CD14-positive monocyte (primary cell): ENCODE measurements around the gene ARFIP2. TPM values are rescaled to one million over a fixed set of nuclear protein-coding genes. Genes with fewer than 3 reads are reported as not detected.
A peak's percentile ranks its signal among the peaks of the same experiment; 100 is the strongest.

Source experiments
- DNase-seq, 3 donors: peaks; one replicate each; pipeline ENCODE4 v3.0.0-alpha.2; 2011 to 2022
- H2AFZ ChIP-seq: 2 replicates; pipeline ENCODE4 v1.6.0; 2012; ENCODE audit warnings: mild to moderate bottlenecking, low read depth, low read length, inconsistent platforms; ENCODE audit not compliant: insufficient read depth, poor library complexity, severe bottlenecking
- H3K27ac ChIP-seq, 2 donors: 1 replicate in 1 of 2; 2 replicates in 1 of 2; pipeline ENCODE4 v1.5.1; 2012 to 2013; ENCODE audit warnings: low read length in 2 of 2, control low read depth in 1 of 2, inconsistent platforms in 1 of 2, low read depth in 1 of 2, mild to moderate bottlenecking in 1 of 2
- H3K27me3 ChIP-seq, 2 donors: one replicate each; pipeline versions ENCODE4 v1.6.0 to v1.6.1; 2011 to 2013; ENCODE audit warnings: low read length in 2 of 2; ENCODE audit not compliant: control insufficient read depth in 2 of 2, insufficient read depth in 2 of 2
- H3K36me3 ChIP-seq, 2 donors: replicated peaks in 1 of 2; 1 replicate in 1 of 2; 2 replicates in 1 of 2; pipeline versions ENCODE4 v1.5.1 to v1.6.1; 2012 to 2013; ENCODE audit warnings: low read length in 2 of 2, control low read depth in 1 of 2, inconsistent platforms in 1 of 2, mild to moderate bottlenecking in 1 of 2; ENCODE audit not compliant: insufficient read depth in 2 of 2, control insufficient read depth in 1 of 2
- H3K4me1 ChIP-seq, 2 donors: 1 replicate in 1 of 2; 2 replicates in 1 of 2; pipeline versions ENCODE4 v1.5.1 to v1.6.1; 2012 to 2013; ENCODE audit warnings: low read length in 2 of 2, control low read depth in 1 of 2, inconsistent platforms in 1 of 2, mild to moderate bottlenecking in 1 of 2, moderate library complexity in 1 of 2; ENCODE audit not compliant: insufficient read depth in 2 of 2, control insufficient read depth in 1 of 2
- H3K4me2 ChIP-seq: replicated peaks from 2 replicates; pipeline ENCODE3; 2012; ENCODE audit warnings: low read length, moderate library complexity, mild to moderate bottlenecking; ENCODE audit not compliant: poor library complexity, severe bottlenecking; ENCODE audit errors: extremely low read depth
- H3K4me3 ChIP-seq, 3 experiments: fragments of 200-600 bp in 1 of 3; sonication (generic) in 1 of 3; replicated peaks in 1 of 3; 1 replicate in 2 of 3; 2 replicates in 1 of 3; pipeline ENCODE4 v1.5.1; 2011 to 2013; ENCODE audit warnings: low read length in 3 of 3, mild to moderate bottlenecking in 3 of 3, control low read depth in 2 of 3, low read depth in 2 of 3, inconsistent platforms in 1 of 3, moderate library complexity in 1 of 3
- H3K79me2 ChIP-seq: 2 replicates; pipeline ENCODE4 v1.6.0; 2012; ENCODE audit warnings: mild to moderate bottlenecking, control low read depth, inconsistent platforms, low read length, moderate library complexity; ENCODE audit not compliant: insufficient read depth
- H3K9ac ChIP-seq: 2 replicates; pipeline ENCODE4 v1.6.0; 2017; ENCODE audit warnings: low read length, mild to moderate bottlenecking; ENCODE audit not compliant: insufficient read depth, poor library complexity, severe bottlenecking
- H3K9me3 ChIP-seq, 2 donors: replicated peaks in 1 of 2; 1 replicate in 1 of 2; 2 replicates in 1 of 2; pipeline versions ENCODE4 v1.5.1 to v1.6.1; 2012 to 2013; ENCODE audit warnings: low read length in 2 of 2, control low read depth in 1 of 2; ENCODE audit not compliant: control insufficient read depth in 1 of 2, insufficient read depth in 1 of 2
- H4K20me1 ChIP-seq: 2 replicates; pipeline ENCODE4 v1.6.0; 2012; ENCODE audit warnings: mild to moderate bottlenecking, low read length, control low read depth, moderate library complexity; ENCODE audit not compliant: insufficient read depth
- H3K27ac Mint-ChIP-seq, 7 donors: one replicate each; pipeline ENCODE4 v1.8.0; 2020; ENCODE audit warnings: mild to moderate bottlenecking in 7 of 7, mixed read lengths in 7 of 7, moderate library complexity in 6 of 7, inconsistent platforms in 2 of 7
- H3K27me3 Mint-ChIP-seq, 3 donors: one replicate each; pipeline ENCODE4 v1.8.0; 2021 to 2022; ENCODE audit warnings: low read depth in 3 of 3, mild to moderate bottlenecking in 3 of 3, mixed read lengths in 3 of 3, moderate library complexity in 3 of 3, inconsistent platforms in 1 of 3
- H3K36me3 Mint-ChIP-seq, 2 donors: one replicate each; pipeline ENCODE4 v1.8.0; 2020; ENCODE audit warnings: mixed read lengths in 2 of 2, inconsistent platforms in 1 of 2, mild to moderate bottlenecking in 1 of 2
- H3K4me1 Mint-ChIP-seq: one replicate; pipeline ENCODE4 v1.8.0; 2020; ENCODE audit warnings: mild to moderate bottlenecking, mixed read lengths
- H3K4me3 Mint-ChIP-seq, 2 donors: one replicate each; pipeline ENCODE4 v1.8.0; 2020; ENCODE audit warnings: mild to moderate bottlenecking in 2 of 2, mixed read lengths in 2 of 2, moderate library complexity in 1 of 2
- H3K9me3 Mint-ChIP-seq, 7 donors: one replicate each; pipeline ENCODE4 v1.8.0; 2020 to 2022; ENCODE audit warnings: mixed read lengths in 7 of 7, mild to moderate bottlenecking in 6 of 7, moderate library complexity in 6 of 7, inconsistent platforms in 2 of 7
- CTCF ChIP-seq: fragments of 200-600 bp; IDR thresholded peaks from one replicate; pipeline ENCODE4 v1.8.0; 2022; ENCODE audit warnings: antibody characterized with exemption, mild to moderate bottlenecking
- WGBS: methylation state at CpG from one replicate; pipeline ENCODE4 v1.1.5; 2013; ENCODE audit warnings: missing lambda C conversion rate; ENCODE audit not compliant: insufficient coverage; 5-methylcytosine and 5-hydroxymethylcytosine counted together
- intact Hi-C, 2 donors: fragments of 100-400 bp; cut with micrococcal nuclease; formaldehyde crosslinking; loops; one replicate each; pipeline versions ENCODE4 v1.15.0 to v1.15.1; 2023
- polyA plus RNA-seq, 3 donors: library from polyadenylated mRNA; depleted of rRNA in 1 of 3; unstranded in 2 of 3; stranded (reverse) in 1 of 3; fragments of 300-500 nt in 2 of 3; fragments of >200 nt in 1 of 3; fragmentation: Illumina TruSeq in 2 of 3; gene quantifications; 1 replicate in 2 of 3; 2 replicates in 1 of 3; pipeline ENCODE4 v1.2.3, GENCODE V29; 2012 to 2021

The ARFIP2 gene
- polyA plus RNA-seq, 3 donors, result 21.6 to 43.8 (median 27.2) TPM

- peaks cover 22 to 25% of the 10 kb centered on the region in 2 donors for H3K4me1 ChIP-seq
- H3K79me2 ChIP-seq, result peaks cover 32% of the 10 kb centered on the region
- intact Hi-C loops, result loop anchor here (2.0 to 10.0 kb wide), 6 partner anchors 91 to 245 kb away; partner anchors contain the start of genes CNGA4 (in 1 of the 2), ILK (in 1 of the 2), MRPL17 (in 1 of the 2) and RRP8 (in 1 of the 2)
Measured at GRCh38 chr11:6481924-6482275, 769 bp upstream of the ARFIP2 start.

GRCh38 chr11:6480299-6480914 is 724 bp downstream of the ARFIP2 start:
- H3K4me2 ChIP-seq, result peak overlapping the region; percentile 75
- peaks cover 35% of the 10 kb centered on the region for H3K4me1 Mint-ChIP-seq
- H3K79me2 ChIP-seq, result peaks cover 32% of the 10 kb centered on the region
- H3K9me3 ChIP-seq, result no peaks in the 10 kb centered on the region
- H3K36me3 ChIP-seq, result peaks cover 44 to 57% of the 10 kb centered on the region in 2 donors
- no peak for TF ChIP-seq CTCF
- intact Hi-C loops, result loop anchor here (2.0 to 10.0 kb wide), 6 partner anchors 90 to 243 kb away; partner anchors contain the start of genes CNGA4 (in 1 of the 2), ILK (in 1 of the 2), MRPL17 (in 1 of the 2) and RRP8 (in 1 of the 2)
- peak overlapping the region; percentile 97 to 98 for H3K27ac ChIP-seq
- H3K4me3 Mint-ChIP-seq, result peak overlapping the region; percentile 82 to 91
- H2AFZ ChIP-seq, result peak overlapping the region; percentile 9
- WGBS, result 78% methylated on average over 6 of the region's 9 CpGs
- H3K4me3 ChIP-seq, result peak overlapping the region; percentile 56 to 78 (median 64)
- no peaks in the 10 kb centered on the region for H4K20me1 ChIP-seq
- peak overlapping the region; percentile 69 for H3K9ac ChIP-seq
- no peak for DNase-seq
- peaks cover 0 to 5% (median 0%) of the 10 kb centered on the region in 3 donors for H3K27me3 Mint-ChIP-seq
- H3K4me1 ChIP-seq, result peaks cover 22 to 25% of the 10 kb centered on the region in 2 donors
- H3K27me3 ChIP-seq, result no peaks in the 10 kb centered on the region
- H3K9me3 Mint-ChIP-seq, result peaks cover 0 to 2% (median 0%) of the 10 kb centered on the region in 7 donors
- H3K27ac Mint-ChIP-seq, result peak overlapping the region; percentile 96 to 99 (median 98)
- H3K36me3 Mint-ChIP-seq, result peaks cover 37 to 40% of the 10 kb centered on the region in 2 donors

More at GRCh38 chr11:6481924-6482275, 769 bp upstream of the ARFIP2 start:
- Histone ChIP-seq H4K20me1 (no peaks in the 10 kb centered on the region), H3K4me2 (peak overlapping the region; percentile 75), H3K4me3 (peak overlapping the region; percentile 46 to 78 (median 64)), H2AFZ (peak overlapping the region; percentile 76), H3K36me3 (peaks cover 58 to 67% of the 10 kb centered on the region in 2 donors), H3K9me3 (no peaks in the 10 kb centered on the region), H3K27ac (peak overlapping the region; percentile 97 to 98), H3K9ac (peak overlapping the region; percentile 69), H3K27me3 (no peaks in the 10 kb centered on the region)
- TF ChIP-seq CTCF, result no peak
- Mint-ChIP-seq H3K4me3 (peak overlapping the region; percentile 82 to 91), H3K27ac (peak overlapping the region; percentile 96 to 99 (median 98)), H3K27me3 (peaks cover 0 to 2% (median 0%) of the 10 kb centered on the region in 3 donors), H3K4me1 (peaks cover 31% of the 10 kb centered on the region), H3K9me3 (peaks cover 0 to 2% (median 0%) of the 10 kb centered on the region in 7 donors), H3K36me3 (peaks cover 35 to 40% of the 10 kb centered on the region in 2 donors)
- WGBS, result 18% methylated on average over 9 of the region's 13 CpGs
- DNase-seq, result no peak
